HG02973 (cell line): ENCODE results near the gene KRCC1.
A peak's percentile ranks its signal among the peaks of the same experiment; 100 is the strongest.
"Not testable (repeated sequence)": the region's sequence is repeated elsewhere in the genome, so short reads cannot be mapped to it uniquely, and the experiment has no call there.

Experiments
- ATAC-seq: cut with Tn5 transposase; IDR thresholded peaks from one replicate; pipeline ENCODE4 v1.9.1; 2021; ENCODE audit warnings: moderate library complexity; ENCODE audit not compliant: unreplicated experiment

The KRCC1 gene

DNA sequence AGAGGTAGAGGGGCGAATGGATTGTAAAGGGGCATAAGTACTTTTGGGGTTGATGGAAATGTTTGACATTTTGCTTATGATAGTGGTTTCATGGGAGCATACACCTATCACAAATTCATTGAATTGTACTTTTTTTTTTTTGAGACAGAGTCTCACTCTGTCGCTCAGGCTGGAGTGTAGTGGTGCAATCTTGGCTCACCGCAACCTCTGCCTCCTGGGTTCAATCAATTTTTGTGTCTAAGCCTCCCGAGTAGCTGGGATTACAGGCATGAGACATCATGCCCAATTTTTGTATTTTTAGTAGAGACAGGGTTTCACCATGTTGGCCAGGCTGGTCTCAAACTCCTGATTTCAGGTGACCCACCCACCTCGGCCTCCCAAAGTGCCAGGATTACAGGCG, 10.0 kb downstream of the KRCC1 start:
- ATAC-seq: not testable (repeated sequence)

DNA sequence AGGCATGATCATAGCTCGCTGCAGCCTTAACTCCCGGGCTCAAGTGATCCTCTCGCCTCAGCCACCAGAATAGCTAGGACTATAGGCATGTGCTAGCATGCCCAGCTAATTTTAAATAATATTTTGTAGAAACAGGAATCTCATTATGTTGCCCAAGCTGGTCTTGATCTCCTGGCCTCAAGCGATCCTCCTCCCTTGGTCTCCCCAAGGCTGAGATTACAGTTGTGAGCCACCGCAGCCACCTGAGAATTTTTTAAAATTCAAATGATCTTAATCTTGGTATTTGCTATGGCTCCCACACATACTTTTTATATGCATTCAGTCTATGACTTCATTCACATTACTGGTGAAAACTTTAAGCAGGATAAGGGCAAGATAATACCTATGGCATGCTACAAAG, 13.1 kb downstream of the KRCC1 start:
- no peak for ATAC-seq

DNA sequence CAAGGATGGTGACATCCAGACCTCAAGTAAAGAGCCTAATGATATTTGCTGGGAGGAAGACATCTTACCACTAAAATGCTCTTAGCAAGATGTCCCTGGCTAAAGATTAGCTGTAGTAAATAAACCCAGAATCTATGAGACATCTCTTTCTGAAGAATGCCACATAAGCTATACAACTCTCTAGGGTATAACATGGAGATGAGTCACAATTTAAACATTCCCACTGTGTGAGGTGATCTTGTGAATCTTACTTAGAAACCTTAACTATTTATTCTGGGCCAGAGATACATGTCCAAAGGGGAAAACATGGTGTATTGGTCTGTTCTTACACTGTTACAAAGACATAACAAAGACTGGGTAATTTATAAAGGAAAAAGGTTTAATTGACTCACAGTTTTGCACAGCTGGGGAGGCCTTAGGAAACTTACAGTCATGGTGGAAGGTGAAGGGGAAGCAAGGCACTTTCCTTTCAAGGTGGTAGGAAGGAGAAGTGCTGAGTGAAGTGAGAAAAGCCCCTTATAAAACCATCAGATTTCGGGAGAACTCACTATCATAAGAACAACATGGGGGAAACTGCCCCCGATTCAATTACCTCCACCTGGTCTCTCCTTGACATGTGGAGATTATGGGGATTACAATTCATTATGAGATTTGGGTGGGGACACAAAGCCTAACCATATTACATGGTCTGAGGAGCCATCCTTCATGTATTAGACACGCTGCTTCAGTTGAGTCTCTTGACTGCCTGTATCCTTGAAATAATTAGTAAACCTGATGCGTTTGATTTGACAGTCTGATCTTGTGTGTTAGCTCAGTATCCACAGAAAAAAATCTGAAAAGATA, 17.1 kb downstream of the KRCC1 start:
- no peak for ATAC-seq

DNA sequence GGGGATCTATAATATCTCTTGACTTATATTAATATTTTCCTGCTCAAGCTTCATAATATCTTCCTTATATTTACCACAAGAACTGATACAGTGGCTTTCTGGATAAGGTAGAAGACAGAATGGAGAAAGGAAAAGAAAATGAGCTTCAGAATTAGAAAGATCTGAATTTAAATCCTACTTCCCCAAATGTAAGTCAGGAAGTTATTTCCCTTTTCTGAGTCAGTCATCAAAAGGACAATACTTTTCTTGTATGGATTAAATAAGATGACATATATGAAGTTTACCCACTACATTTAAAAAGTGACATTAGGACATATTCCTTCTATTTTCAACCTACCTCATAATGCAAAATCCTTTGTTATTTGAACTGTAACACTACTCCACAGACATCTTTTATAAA, 19.0 kb downstream of the KRCC1 start:
- no peak for ATAC-seq

DNA sequence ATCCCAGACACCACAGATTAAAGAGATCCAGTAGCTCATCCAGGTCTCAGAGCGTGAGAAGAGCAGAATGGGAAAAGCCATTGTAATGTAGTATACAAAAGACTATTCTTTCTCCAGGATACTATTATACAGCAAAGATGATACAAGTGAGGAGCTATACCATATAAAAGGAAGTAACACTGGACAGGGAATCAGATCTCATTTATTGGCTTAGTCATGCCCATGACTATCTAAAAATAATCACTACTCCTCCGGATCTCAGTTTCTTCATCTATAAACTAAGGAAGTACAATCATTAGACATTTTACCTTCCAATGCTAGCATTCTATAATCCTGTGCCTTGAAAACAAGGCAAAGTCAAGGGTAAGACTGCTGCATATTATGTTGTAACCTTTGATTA, 19.4 kb downstream of the KRCC1 start:
- no peak for ATAC-seq

DNA sequence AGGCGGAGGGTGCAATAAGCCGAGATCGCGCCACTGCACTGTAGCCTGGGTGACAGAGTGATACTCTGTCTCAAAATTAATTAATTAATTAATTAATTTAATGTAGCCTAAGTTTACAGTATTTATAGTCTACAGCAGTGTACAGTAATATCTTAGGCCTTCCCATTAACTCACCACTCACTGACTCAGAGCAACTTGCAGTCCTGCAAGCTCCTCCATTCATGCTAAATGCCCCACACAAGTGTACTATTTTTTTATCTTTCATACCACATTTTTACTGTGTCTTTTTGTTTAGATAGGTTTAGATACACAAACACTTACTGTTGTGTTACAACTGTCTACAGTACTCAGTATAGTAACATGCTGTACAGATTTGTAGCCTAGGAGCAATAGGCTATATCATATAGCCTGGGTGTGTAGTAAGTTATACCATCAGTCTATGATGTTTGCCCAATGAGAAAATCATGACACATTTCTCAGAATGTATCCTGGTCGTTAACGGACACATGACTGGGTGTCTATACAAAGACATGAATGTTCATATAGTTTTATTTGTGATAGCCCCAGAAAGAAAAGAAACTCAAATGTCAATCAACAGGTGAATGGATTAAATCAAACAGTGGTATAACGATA, 23.4 kb downstream of the KRCC1 start:
- no peak for ATAC-seq

DNA sequence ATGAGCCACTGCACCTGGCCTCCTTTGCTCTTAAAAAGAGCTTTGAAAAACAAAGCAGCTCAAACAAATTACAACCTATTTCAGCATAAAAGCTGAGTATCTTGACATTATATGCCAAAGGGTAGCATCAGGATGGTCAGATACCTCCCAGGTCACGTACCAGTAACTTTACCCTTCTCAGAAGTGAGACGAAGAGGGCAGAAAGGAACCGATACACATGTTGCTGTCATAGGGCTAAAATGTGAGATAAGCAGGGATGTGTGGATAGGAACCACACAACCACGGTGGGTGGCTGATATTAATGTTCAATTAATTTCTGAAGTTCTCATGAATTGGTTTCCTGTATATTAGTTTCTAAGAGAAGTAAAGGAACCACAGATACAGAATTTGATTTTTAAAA, 26.7 kb downstream of the KRCC1 start:
- no peak for ATAC-seq

DNA sequence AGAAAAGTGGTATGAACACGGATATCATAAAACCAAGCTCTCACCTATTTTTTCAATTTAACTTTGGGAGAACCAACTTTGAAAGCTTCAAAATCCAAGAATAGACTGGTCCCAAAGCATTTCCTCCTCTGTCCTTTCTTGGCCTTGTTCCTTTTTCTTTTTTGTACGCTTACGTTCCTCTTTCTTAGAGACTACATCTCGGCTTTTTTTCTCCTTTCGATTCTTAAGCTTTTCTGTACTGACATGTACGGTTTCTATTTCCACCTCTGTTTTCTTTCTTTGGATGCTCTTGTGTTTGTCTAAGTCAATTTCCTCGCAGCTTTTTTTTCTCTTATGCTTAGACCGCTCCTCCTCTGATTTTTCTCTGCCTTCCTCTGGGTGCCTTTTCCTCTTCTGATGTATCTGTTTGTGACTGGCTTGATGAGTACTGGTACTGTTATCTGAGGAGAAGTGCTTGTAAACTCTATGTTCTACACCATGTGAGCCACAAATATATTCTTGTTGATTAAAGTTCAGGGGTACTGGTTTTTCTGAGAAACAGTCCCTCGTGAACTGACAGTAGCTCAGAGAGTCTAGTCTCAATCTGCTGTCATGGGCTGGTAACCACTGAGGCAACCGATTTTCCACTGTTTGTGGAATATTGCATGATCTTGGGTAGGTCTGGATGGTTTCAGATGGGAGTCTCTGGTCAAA, 27.7 kb downstream of the KRCC1 start:
- ATAC-seq: no peak

DNA sequence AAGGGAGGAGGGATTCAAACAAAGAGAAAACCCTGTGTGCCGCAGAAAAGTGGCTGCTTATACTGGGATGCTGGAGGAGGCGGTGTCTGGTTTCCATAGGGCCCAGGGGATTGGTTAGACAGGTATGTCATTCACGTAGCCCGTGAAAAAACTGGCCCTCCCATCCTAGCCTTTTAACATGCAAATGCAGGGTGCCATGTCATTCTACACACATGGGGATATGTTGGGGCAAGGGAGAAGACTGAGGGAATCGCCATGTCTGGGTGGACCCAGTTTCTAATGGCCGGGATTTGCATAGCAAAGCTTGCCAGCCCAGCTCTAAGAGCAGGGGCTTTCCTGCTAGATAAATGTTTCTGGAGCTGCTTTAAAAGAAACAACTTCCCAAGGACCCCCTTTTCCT, 31.1 kb downstream of the KRCC1 start:
- no peak for ATAC-seq

DNA sequence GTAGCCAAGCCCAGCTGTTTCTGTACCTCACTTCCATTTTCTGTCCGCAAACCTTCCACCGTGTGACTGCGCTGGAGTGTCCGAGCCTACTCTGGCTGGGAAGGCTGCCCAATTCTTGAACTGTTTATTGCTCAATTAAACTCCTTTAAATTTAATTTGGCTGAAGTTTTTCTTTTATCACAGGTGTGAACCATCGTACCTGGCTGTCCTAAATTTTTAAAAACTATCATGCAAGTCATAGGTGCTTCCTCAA, 33.0 kb downstream of the KRCC1 start:
- ATAC-seq: no peak

DNA sequence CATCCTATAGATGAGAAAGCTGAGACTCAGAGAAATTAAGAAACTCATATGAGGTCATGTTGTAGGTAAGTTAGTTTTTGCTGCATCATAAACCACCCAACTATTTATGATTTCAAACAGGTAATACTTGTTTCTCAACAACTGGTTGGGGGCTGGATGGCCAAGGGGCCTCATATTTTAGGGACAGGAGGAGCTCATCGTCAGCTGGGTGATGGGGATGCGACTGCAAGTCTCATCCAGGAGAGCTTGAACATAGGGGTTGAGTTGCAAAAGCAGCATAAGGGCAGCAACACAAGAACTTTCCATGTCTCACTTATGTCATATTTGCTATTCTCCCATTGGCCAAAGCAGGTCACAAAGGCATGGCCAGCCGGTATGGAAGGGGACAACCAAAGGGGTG, 35.6 kb downstream of the KRCC1 start:
- ATAC-seq: no peak

DNA sequence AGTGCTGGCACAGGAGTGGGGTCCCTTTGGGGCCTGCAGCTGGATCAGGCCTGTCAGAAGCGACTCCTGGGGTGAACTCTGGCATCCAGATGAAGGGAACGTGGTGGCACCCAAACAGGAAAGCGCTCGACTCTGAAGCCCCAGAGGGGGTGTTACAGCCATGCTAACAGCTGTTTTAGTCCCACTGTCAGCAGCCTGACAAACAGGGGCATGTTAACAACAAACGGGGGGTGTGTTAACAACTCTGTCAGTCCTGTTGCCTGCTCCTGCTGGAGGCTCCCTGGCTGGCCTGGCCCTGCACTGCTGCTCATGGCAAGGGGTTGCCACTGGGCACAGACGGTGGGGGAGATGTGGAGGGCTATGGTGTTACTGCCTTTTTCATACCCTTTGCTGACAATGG, 36.7 kb downstream of the KRCC1 start:
- no peak for ATAC-seq

DNA sequence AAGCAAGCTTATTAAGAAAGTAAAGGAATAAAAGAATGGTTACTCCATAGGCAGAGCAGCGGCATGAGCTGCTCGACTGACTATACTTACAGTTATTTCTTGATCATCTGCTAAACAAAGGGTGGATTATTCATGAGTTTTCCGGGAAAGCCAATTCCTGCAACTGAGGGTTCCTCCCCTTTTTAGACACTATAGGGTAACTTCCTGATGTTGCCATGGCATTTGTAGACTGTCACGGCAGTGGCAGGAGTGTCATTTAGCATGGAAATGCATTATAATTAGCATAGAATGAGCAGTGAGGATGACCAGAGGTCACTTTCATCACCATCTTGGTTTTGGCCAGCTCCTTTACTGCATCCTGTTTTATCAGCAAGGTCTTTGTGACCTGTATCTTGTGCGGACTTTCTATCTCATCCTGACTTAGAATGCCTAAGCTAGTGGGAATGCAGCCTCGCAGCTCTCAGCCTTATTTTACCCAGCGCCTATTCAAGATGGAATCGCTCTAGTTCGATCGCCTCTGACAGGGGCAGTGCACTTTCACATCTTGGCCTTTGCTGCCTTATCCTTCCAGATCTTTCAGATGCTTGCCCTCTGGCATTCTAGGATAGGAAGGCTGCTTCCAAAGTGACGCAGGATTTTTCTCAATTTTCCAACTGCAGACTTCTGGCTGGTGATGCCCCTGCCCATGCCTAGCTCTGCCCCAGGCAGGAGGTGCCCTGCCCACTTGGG, 37.3 kb downstream of the KRCC1 start:
- ATAC-seq: not testable (repeated sequence)

DNA sequence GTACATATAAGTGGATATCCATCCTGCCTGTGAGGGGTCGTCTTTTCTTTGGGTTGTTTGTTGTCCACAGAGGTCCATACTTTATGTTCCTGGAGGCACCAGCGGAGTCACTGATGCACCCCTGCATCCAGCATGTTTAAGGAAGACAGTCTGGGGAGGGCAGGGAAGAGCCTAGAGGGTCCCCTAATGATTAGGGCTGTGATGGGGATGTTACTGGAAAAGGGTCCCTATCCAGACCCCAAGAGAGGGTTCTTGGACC, 37.9 kb downstream of the KRCC1 start:
- ATAC-seq: not testable (repeated sequence)

DNA sequence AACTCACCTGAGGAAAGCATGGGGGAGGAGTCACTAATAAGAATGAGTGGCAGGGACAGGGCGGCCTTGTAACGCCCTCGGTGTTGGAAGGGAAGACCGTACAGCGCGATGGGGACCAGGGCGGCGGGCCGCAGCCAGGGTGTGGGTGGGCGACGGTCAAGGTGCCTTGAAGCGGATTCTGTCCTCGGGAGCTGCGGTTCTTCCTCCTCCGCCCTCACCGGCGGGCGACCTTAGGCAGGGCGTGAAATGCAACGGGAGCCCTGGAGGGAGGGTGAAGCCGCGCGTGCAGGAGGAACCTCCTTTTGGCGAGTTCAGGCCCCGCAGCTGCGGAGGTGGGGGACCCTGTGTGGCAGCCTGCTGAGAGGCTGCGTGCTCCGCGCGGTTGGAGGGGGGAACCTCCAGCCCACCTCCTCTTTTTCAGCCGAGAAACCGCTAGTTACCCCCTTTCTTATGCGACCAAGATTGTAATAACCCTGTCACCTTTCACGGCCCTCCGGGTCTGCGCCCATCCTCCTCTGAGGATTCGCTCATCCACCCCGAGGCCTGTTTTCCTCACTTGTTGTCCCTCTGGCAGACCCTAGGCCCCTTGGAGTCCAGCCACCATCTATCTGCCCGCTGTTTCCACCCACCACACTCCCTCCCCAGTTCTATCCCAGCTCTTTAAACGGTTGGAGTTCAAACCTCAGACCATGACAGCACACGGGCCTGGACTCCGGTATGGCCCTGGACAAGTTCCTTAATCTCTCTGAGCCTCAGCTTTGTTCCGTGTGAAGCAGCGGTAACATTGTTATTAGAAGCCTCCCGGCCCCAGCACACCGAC, 38.4 kb downstream of the KRCC1 start:
- peak; percentile 42 for ATAC-seq

DNA sequence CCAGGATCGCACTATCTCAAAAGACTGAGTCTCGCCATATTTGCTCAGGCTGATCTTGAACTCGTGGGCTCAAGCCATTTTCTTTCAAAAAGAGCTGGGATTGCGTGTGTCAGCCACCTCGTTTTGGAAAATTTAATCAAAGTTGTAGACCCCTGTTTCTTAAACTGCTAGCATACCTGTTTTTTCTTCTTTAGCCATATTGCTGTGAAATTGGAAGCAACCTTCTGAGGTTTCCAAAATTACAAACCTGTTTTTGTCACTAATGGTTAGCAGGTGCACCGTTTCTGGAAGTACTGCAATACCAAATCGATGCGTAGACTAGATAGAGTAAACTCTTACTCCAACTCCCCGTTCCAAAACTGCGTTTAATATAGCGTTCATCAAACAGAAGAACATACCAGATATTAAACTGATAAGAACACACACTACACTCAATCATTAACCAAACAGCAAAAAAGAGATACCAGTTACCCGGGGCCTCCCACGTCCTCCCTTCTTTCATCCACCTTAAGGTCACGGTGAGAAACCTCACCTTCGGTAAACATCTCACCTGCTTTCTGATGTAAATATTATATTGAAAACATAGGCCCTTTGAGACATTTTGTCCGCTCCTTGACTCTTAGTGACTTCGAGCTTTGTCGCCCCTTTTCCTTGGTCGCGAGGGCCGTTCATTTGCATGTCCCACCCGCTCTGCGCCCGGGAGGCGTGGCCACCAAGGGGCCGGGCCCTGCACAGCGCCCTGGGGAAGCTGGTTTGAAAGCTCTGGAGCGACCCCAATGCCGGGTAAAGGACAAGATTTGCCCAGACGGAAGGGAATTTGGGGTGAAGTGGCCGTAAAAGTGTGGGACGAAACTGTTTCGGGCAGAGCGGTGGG, 39.3 kb downstream of the KRCC1 start, which contains the start of gene RNU2-63P:
RNU2-63P (minus strand) TSS at position 462 of the 874 bp plus-strand sequence.
- peak; percentile 85 for ATAC-seq

DNA sequence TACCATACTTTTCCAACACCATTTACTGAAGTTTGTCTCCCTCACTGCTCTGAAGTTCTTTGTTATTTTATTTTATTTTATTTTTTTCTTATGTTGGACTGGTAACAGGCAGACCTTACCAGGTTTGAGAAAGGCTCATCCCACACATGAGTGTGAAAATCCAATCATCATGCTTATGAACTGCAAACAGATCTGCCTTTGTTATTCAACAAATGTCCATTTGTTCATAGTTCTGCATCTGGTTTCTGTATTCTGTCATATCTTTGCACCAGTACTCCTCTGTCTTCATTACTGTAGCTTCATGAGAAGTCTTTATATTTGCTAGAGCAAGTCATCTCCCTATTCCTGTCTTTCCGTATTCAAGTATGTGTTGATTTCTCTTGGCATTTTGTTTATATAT, 44.6 kb downstream of the KRCC1 start:
- no peak for ATAC-seq

DNA sequence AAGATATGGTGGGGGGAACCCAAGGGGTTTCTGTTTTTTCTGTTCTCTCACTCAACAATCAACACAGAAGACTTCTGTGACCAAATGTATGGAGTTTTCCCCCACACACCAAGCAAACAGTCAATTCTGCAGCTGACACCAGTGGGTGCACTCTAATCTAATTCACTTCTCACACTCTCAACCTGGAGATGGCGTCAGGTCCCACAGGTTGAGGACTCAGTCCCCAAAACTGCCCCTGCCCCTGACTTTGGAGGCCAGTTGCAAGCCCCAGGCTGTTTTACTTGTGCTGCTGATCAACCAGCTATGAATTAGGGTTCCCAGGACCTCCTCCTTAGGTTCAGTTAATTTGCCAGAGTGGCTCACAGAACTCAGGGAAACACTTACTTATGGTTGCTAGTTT, 45.4 kb downstream of the KRCC1 start:
- ATAC-seq: no peak

DNA sequence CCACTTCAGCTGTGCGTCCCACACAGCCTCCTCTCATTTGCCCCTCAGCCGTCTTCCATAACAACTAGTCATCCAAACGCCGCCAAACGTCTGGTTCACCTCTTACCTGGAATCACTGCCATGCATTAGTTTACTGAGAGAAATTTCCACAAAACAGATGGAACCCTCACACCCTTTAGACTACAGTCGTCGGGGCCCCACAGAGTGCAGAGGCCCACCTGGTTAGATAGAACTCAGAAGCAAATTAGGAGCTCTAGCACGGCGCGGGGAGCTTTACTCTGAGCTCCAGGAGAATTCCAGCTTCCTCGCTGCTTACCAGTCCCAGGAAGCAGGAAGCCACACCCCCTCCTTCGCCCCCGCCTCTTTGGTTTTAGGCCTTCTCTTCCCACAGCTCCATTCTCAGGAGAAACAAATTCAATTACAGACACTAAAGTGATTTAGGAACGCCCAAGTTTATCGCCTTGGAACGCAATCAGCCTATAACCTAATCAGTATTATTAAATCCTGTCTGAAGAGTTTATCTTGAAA, 48.6 kb downstream of the KRCC1 start:
- no peak for ATAC-seq

DNA sequence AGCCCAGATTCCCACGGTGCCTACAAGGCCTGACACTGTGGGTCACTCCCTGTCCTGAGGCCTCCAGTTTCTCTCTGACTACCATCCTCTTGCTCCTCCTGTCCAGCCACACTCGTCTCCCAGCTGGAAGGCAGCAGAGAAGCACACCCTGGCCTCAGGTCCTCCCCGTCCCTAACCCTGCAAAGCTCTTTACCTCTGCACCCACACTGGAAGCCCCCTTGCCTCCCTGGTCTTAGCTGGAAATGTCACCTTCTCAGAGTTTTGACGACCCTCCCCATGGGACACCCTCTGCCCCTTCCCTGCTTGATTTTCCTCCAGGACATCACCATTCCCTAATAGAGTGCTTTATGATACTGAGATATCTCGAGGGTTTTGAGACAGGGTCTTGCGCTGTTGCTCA, 49.8 kb downstream of the KRCC1 start:
- no peak for ATAC-seq
